PC-3 (cell line): ENCODE data around the gene PM20D1. TPM values are rescaled to one million over a fixed set of nuclear protein-coding genes. Genes with fewer than 3 reads are reported as not detected.

Source experiments
- ATAC-seq: fragments of 200-7000 bp; cut with Tn5 transposase; 2 replicates; pipeline ENCODE4 v1.9.1; 2020; ENCODE audit warnings: mild to moderate bottlenecking, moderate library complexity
- BruUV-seq: library from RNA; stranded (reverse); fragments of 400-500 nt; replicated peaks from 2 replicates; lab custom pipeline; 2021; lab: Mats Ljungman, UMichigan
- CTCF ChIA-PET: fragments of 300-600 bp; sonication (Branson Sonifier 250); formaldehyde crosslinking; loops from one replicate; lab custom pipeline; 2022; ENCODE audit warnings: antibody characterized with exemption; lab: Charles Lee
- POLR2A ChIA-PET: fragments of 300-600 bp; sonication (Branson Sonifier 250); formaldehyde crosslinking; loops from one replicate; lab custom pipeline; 2022; ENCODE audit warnings: antibody characterized with exemption; ENCODE audit not compliant: unreplicated experiment; lab: Charles Lee
- DNase-seq: peaks from one replicate; pipeline ENCODE4 v3.0.0-alpha.2; 2015
- H2AFZ ChIP-seq: fragments of 300-600 bp; sonication (generic); 2 replicates; pipeline ENCODE4 v1.6.0; 2016; ENCODE audit warnings: antibody characterized with exemption, low read length
- H3F3A ChIP-seq: fragments of 300-600 bp; sonication (generic); one replicate; pipeline ENCODE4 v1.6.0; 2017; ENCODE audit warnings: antibody characterized with exemption, low read length, control low read depth, mild to moderate bottlenecking; ENCODE audit not compliant: unreplicated experiment
- H3K27ac ChIP-seq: fragments of 300-600 bp; sonication (generic); 2 replicates; pipeline ENCODE4 v1.5.1; 2016; ENCODE audit warnings: mild to moderate bottlenecking, low read length
- H3K27me3 ChIP-seq: fragments of 300-600 bp; sonication (generic); 2 replicates; pipeline ENCODE4 v1.6.1; 2016; ENCODE audit warnings: low read length, mixed read lengths
- H3K36me3 ChIP-seq: fragments of 300-600 bp; sonication (generic); 2 replicates; pipeline ENCODE4 v1.6.1; 2016; ENCODE audit warnings: low read depth, mixed run types, low read length, mixed read lengths
- H3K4me1 ChIP-seq: fragments of 300-600 bp; sonication (generic); 2 replicates; pipeline ENCODE4 v1.5.1; 2016; ENCODE audit warnings: low read length; ENCODE audit not compliant: insufficient read depth
- H3K4me2 ChIP-seq: fragments of 300-600 bp; sonication (generic); 2 replicates; pipeline ENCODE4 v1.6.0; 2016; ENCODE audit warnings: low read length
- H3K4me3 ChIP-seq: fragments of 300-600 bp; sonication (generic); 2 replicates; pipeline ENCODE4 v1.5.1; 2016; ENCODE audit warnings: mild to moderate bottlenecking, low read length, mixed read lengths
- H3K79me2 ChIP-seq: fragments of 300-600 bp; sonication (generic); 2 replicates; pipeline ENCODE4 v1.6.1; 2017; ENCODE audit warnings: low read length, mixed read lengths
- H3K9ac ChIP-seq: fragments of 300-600 bp; sonication (generic); 2 replicates; pipeline ENCODE4 v1.6.0; 2016; ENCODE audit warnings: mild to moderate bottlenecking, low read length
- H3K9me2 ChIP-seq: fragments of 300-600 bp; sonication (generic); replicated peaks from 2 replicates; pipeline ENCODE4 v1.6.1; 2016; ENCODE audit warnings: mixed run types, low read length, mixed read lengths
- H3K9me3 ChIP-seq: fragments of 300-600 bp; sonication (generic); 2 replicates; pipeline ENCODE4 v1.6.1; 2016; ENCODE audit warnings: low read length, mixed read lengths
- H4K20me1 ChIP-seq: fragments of 300-600 bp; sonication (generic); 2 replicates; pipeline ENCODE4 v1.6.1; 2016; ENCODE audit warnings: low read length, mixed read lengths
- CTCF ChIP-seq: fragments of 300-600 bp; sonication (generic); conservative IDR thresholded peaks from 2 replicates; pipeline ENCODE4 v1.5.1; 2017; ENCODE audit warnings: antibody characterized with exemption, low read depth, mild to moderate bottlenecking, low read length
- EZH2 ChIP-seq: fragments of 300-600 bp; sonication (generic); IDR thresholded peaks from one replicate; pipeline ENCODE4 v1.6.1; 2017; ENCODE audit warnings: antibody characterized with exemption, mild to moderate bottlenecking, low read length; ENCODE audit not compliant: unreplicated experiment
- EZH2phosphoT487 ChIP-seq: fragments of 300-600 bp; sonication (generic); IDR thresholded peaks from 2 replicates; pipeline ENCODE4 v1.6.1; 2018; ENCODE audit warnings: mild to moderate bottlenecking, antibody characterized with exemption, low read length, borderline replicate concordance
- intact Hi-C: fragments of 100-400 bp; cut with micrococcal nuclease; formaldehyde crosslinking; loops from 2 replicates; pipeline ENCODE4 v1.9.0; 2023
- total RNA-seq: library from RNA; depleted of rRNA; stranded (reverse); fragments of >200 nt; gene quantifications from 2 replicates; pipeline ENCODE4 v1.2.3, GENCODE V29; 2014

PM20D1 gene
- total RNA-seq, 1 experiment from 2014 or later = not detected

GRCh38 chr1:205785446-205785845, 64.5 kb downstream of the PM20D1 start:
- no peak overlapping the region for H3K4me3 ChIP-seq
- no peak overlapping the region for H3K4me2 ChIP-seq
- POLR2A ChIA-PET = interaction anchor here (0.7 kb wide), 1 partner anchor 72 kb away, joined by 18 read pairs; no protein-coding TSS in a partner anchor
- no peak for ATAC-seq
- H3K27ac ChIP-seq = no peak overlapping the region
- no peaks in the 10 kb centered on the region for H4K20me1 ChIP-seq
- H3K36me3 ChIP-seq = peaks cover 4% of the 10 kb centered on the region; the same call in 1 of the 2 replicates
- intact Hi-C loops = no loop called here
- CTCF ChIA-PET = no interaction called here
- no peak overlapping the region for H2AFZ ChIP-seq
- no TSS peak for BruUV-seq
- H3K9me3 ChIP-seq = no peaks in the 10 kb centered on the region
- H3K9ac ChIP-seq = no peak overlapping the region
- H3K79me2 ChIP-seq = no peaks in the 10 kb centered on the region
- DNase-seq = no peak
- no peaks in the 10 kb centered on the region for H3K9me2 ChIP-seq
- H3K4me1 ChIP-seq = no peaks in the 10 kb centered on the region
- no peaks in the 10 kb centered on the region for H3K27me3 ChIP-seq
- no peak for TF ChIP-seq EZH2
- TF ChIP-seq EZH2phosphoT487 = no peak
- TF ChIP-seq CTCF = no peak
- no peaks in the 10 kb centered on the region for H3F3A ChIP-seq

- Histone ChIP-seq H3F3A (no peaks in the 10 kb centered on the region), H3K9me3 (no peaks in the 10 kb centered on the region), H3K9me2 (no peaks in the 10 kb centered on the region), H3K79me2 (no peaks in the 10 kb centered on the region), H3K4me2 (no peak overlapping the region), H4K20me1 (no peaks in the 10 kb centered on the region), H2AFZ (no peak overlapping the region), H3K27ac (no peak overlapping the region), H3K4me1 (no peaks in the 10 kb centered on the region), H3K4me3 (no peak overlapping the region), H3K9ac (no peak overlapping the region), H3K27me3 (no peaks in the 10 kb centered on the region), H3K36me3 (no peaks in the 10 kb centered on the region)
- BruUV-seq = no TSS peak
- POLR2A ChIA-PET = no interaction called here
- CTCF ChIA-PET = no interaction called here
- ATAC-seq (no peak), DNase-seq (no peak)
- intact Hi-C loops = no loop called here
- TF ChIP-seq EZH2phosphoT487 (no peak), EZH2 (no peak), CTCF (no peak)
These were observed 66.0 kb downstream of the PM20D1 start for GRCh38 chr1:205783904-205784303.

- ATAC-seq (no peak), DNase-seq (no peak)
- TF ChIP-seq EZH2 = no peak
- TF ChIP-seq CTCF = no peak
- no peak for TF ChIP-seq EZH2phosphoT487
- Histone ChIP-seq H3K4me3 (no peak overlapping the region), H3K9me3 (no peaks in the 10 kb centered on the region), H3K36me3 (no peaks in the 10 kb centered on the region), H3K4me1 (no peaks in the 10 kb centered on the region), H3K9ac (no peak overlapping the region), H3K79me2 (no peaks in the 10 kb centered on the region), H2AFZ (no peak overlapping the region), H4K20me1 (no peaks in the 10 kb centered on the region), H3K27ac (no peak overlapping the region), H3K4me2 (no peak overlapping the region), H3F3A (no peaks in the 10 kb centered on the region), H3K9me2 (no peaks in the 10 kb centered on the region), H3K27me3 (no peaks in the 10 kb centered on the region)
- intact Hi-C loops = no loop called here
- POLR2A ChIA-PET = no interaction called here
- CTCF ChIA-PET = no interaction called here
- no TSS peak for BruUV-seq
These were observed 66.5 kb downstream of the PM20D1 start for GRCh38 chr1:205783433-205783795.
